ENCODE measurements around the gene SYTL2.
A peak's percentile ranks its signal among the peaks of the same experiment; 100 is the strongest.
"Not testable (repeated sequence)": the region's sequence is repeated elsewhere in the genome, so short reads cannot be mapped to it uniquely, and the experiment has no call there.

SYTL2 gene, protein sequence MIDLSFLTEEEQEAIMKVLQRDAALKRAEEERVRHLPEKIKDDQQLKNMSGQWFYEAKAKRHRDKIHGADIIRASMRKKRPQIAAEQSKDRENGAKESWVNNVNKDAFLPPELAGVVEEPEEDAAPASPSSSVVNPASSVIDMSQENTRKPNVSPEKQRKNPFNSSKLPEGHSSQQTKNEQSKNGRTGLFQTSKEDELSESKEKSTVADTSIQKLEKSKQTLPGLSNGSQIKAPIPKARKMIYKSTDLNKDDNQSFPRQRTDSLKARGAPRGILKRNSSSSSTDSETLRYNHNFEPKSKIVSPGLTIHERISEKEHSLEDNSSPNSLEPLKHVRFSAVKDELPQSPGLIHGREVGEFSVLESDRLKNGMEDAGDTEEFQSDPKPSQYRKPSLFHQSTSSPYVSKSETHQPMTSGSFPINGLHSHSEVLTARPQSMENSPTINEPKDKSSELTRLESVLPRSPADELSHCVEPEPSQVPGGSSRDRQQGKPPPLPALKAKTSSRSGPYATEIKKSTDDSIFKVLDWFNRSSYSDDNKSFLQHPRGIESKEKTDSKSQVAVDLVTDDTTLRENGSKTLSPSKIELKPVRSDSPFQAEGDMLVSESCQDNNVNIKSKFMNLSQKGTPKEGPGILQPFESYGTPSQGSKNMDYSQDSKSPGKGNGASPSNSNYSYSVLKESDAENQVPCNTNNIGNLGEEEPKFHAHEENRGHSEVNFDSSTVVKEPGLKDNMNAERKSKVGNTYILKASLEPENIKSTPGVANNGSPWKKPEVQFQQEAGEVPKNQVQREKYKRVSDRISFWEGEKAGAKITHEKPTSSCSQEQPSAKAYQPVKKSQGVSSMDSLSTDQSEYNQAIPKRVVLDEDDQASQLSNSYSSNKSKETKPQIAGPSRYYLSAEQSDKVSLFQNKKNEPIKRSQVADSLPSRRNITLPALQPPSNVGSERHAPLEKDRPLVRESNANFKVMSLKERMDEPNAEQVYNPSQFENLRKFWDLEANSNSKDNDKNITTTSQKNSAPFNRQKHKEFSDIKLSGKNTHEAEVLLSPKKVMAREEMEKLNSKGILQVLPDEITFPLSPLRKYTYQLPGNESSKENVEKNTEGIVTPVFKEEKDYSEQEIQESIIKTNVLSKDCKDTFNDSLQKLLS (N-terminal part only)

DNA sequence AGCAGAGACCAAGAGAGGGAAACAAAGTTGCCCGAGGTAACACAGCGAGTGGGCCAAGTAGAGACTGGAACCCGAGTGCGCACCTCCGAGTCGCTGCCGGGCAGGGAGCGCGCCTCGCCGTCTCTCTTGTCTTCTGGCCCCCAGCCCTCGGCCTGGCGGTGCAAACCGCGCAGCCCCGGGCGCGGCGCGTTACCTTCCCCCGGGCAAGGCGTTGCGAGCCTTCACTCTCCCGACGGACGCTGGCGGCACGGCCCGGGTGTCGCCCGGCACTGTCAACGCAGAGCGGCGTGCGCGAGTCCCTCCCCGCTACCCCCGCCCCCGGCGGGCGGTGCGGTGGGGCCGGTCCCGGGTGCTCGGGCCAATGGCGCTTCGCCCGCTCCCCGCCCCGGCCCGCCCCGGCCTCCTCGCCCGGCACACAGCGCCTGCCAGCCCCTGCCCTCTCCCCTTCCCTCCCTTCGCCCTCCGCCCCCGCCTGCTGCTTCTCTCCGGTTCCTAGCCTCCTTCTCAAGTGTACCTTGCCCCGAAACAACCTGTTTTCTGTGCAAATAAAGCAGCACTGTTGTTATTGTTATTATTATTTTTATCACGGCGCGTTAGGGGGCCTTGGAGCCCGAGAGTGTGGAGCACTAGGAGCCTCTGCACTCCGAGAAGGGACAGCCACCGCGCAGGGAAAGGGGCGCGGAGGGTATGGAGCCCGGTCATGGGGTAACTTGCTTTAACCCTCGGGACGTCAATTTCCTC is at the start of gene SYTL2:
Gene SYTL2, minus strand, starts transcription at position 271 of the 741 bp plus-strand sequence. CDS start 53,416 bp downstream, outside the sequence.
- DNase-seq (ENCODE audit: low read depth in 3 of 3): peak; percentile 47 to 65 (median 48)

DNA sequence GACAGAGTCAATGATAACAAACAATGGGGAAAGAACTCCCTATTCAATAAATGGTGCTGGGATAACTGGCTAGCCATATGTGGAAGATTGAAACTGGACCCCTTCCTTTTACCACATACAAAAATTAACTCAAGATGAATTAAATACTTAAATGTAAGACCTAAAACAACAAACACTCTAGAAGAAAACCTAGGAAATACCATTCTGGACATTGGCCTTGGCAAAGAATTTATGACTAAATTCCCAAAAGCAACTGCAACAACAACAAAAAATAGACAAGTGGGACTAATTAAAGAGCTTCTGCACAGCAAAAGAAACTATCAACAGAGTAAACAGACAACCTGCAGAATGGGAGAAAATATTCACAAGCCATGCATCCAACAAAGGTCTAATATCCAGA is 48.6 kb upstream of the SYTL2 start:
- not testable (repeated sequence) for DNase-seq (ENCODE audit: low read depth in 3 of 3)

- DNase-seq (ENCODE audit: low read depth in 3 of 3): no peak
Observed at GRCh38 chr11:85857098-85857497, 46.2 kb upstream of the SYTL2 start.

GRCh38 chr11:85855341-85855656 is 44.4 kb upstream of the SYTL2 start, which contains the start of gene CCDC83:
Gene CCDC83, plus strand, starts transcription at chr11:85855383. Its CDS starts 9,741 bp downstream, at chr11:85865124.
- no peak for DNase-seq (ENCODE audit: low read depth in 3 of 3)

DNA sequence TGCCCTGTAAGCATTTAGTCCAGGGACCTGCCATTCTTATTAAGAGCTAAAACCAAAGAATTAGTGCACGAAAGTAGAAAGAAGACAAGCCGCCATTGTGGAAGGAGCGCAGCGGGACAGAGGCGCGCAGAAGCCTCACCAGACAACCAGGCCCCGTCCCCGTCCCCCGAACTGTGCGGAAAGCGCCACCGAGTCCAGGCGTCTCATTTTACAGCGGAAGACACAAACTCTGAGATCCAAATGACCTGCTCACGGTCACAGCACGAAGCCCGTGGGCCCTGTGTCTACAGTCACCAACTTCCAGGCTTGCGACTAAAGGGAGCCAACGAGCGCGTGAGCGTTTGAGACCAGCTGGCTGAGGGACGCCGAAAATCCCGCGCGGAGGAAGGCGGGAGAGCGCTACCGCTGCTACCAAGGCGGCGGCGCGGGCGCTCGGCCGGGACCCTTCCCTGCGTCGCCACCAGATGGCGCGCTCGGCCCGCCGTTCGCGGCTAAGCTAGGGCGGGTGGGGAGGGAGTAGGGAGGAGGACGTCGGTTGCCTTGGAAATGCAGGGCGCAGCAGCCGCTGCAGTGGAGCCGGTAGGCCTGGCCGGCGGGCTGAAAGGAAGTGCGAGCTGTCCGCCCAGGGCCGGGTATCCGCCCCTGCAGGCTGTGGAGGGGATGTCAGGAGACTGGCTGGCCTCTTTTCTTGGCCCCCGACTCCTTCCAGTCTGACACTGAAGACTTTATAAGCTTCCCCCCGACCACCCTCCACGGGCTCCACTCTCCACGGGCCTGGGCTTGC is 43.8 kb upstream of the SYTL2 start:
- peak; percentile 77 to 86 (median 82) for DNase-seq (ENCODE audit: low read depth in 3 of 3)

GRCh38 chr11:85854212-85854556 is 43.2 kb upstream of the SYTL2 start:
- no peak for DNase-seq (ENCODE audit: low read depth in 3 of 3)

GRCh38 chr11:85853541-85853940 is 42.6 kb upstream of the SYTL2 start:
- DNase-seq (ENCODE audit: low read depth in 3 of 3): not testable (repeated sequence)

DNA sequence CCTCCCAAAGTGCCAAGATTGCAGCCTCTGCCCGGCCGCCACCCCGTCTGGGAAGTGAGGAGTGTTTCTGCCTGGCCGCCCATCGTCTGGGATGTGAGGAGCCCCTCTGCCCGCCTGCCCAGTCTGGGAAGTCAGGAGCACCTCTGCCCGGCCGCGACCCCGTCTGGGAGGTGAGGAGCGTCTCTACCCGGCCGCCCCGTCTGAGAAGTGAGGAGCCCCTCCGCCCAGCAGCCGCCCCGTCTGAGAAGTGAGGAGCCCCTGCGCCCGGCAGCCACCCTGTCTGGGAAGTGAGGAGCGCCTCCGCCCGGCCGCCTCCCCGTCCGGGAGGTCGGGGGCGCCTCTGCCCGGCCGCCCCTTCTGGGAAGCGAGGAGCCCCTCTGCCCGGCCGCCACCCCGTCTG is 41.8 kb upstream of the SYTL2 start:
- DNase-seq (ENCODE audit: low read depth in 3 of 3): not testable (repeated sequence)

GRCh38 chr11:85848556-85848955 is 37.6 kb upstream of the SYTL2 start:
- DNase-seq (ENCODE audit: low read depth in 3 of 3): no peak

DNA sequence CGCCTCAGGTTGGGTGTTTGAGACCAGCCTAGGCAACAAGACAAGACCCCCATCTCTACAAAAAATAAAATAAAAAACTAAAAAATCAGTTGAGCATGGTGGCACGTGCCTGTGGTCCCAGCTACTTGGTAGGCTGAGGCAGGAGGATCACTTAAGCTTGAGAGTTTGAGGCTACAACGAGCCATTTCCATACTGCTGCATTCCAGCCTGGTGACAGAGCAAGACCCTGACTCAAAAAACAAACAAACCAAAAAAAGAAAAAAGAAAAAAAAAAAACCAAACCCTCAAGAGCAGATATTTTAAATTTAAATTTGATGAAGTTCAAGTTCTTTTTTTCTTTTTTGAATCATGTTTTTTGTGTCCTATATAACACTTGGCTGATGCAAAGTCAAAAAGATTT is 37.1 kb upstream of the SYTL2 start:
- no peak for DNase-seq (ENCODE audit: low read depth in 3 of 3)

GRCh38 chr11:85847436-85847835 is 36.5 kb upstream of the SYTL2 start:
- no peak for DNase-seq (ENCODE audit: low read depth in 3 of 3)

DNA sequence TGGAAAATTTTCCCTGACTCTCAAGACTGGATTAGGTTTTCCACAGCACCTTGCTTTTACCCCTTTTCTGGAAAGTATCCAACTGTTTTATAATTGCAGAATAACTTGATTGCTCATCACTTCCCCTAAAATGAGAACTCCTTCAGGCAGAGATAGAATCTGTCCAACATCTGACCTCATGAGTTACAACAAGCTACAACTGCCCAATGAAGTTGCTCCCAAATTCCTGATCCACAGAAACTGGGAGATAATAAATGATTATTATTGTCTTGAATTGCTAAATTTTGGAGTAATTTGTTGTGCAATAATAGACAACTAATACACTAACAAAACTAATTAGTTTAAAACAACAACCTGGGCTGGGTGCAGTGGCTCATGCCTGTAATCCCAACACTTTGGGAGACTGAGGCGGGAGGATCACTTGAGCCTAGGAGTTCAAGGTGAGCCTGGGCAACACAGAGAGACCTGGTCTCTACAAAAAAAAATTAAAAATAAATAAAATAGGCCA is 34.2 kb upstream of the SYTL2 start:
- no peak for DNase-seq (ENCODE audit: low read depth in 3 of 3)

DNA sequence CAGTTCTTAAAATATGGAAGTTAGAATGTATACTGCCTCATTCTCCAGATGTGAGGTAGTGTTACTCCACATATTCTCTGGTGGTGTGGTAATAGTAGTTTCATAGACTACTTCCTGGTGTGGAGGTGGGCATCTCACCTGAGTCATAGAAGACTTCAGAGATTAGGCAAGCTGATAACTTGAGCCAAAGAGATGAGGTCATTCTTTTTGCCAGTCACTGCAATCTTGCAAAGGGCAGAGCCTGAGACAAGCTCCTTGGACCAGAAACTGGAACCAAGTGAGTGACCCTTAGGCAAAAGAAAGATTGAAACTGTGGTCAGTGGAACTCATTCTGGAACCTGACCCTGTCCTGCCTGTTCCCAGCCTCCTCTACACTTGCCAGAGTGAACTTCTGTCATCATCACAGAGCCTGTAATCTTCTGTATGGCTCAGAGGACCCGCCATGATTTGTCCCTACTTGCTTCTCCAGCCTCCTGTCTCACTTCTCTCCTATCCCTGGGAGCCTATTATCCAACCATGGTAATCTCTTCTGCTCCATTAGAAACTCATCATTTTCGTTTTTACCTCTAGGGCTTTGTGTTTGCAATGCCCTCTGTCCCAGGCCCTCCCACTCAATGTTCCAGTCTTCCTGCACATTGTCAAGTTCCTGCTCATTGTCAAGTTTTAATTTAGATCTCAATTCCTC is 33.6 kb upstream of the SYTL2 start:
- no peak for DNase-seq (ENCODE audit: low read depth in 3 of 3)

- DNase-seq (ENCODE audit: low read depth in 3 of 3): no peak
Observed at GRCh38 chr11:85843929-85844328, 33.0 kb upstream of the SYTL2 start.

DNA sequence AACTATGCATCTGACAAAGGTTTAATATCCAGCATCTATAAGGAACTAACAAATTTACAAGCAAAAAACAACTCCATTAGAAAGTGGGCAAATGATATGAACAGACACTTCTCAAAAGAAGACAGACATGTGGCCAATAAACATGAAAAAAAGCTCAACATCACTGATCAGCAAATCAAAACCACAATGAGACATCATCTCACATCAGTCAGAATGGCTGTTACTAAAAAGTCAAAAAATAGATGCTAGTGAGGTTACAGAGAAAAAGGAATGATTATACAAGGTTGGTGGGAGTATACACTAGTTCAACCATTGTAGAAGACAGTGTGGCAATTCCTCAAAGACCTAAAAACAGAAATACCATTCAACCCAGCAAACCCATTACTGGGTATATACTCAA is 30.0 kb upstream of the SYTL2 start:
- DNase-seq (ENCODE audit: low read depth in 3 of 3): not testable (repeated sequence)

DNA sequence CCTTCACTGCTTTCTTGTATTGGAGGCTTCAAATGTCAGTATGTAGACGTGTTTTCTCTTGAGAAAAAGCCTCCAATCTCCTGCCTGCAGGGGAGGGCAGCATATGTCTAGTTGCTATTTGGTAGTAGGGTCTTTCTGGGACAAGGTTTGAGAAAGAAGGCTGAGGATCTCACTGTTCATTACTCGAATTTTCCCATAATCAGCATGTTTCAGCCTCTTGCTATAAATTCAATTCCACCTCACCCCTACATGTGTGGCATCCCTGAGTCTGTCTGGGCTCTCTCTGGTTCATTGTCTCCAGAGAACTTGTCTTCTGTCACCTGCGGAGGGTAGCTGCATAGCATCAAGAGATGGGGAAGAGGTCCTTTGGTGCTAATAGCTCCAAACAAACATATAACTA is 24.8 kb upstream of the SYTL2 start:
- DNase-seq (ENCODE audit: low read depth in 3 of 3): no peak

DNA sequence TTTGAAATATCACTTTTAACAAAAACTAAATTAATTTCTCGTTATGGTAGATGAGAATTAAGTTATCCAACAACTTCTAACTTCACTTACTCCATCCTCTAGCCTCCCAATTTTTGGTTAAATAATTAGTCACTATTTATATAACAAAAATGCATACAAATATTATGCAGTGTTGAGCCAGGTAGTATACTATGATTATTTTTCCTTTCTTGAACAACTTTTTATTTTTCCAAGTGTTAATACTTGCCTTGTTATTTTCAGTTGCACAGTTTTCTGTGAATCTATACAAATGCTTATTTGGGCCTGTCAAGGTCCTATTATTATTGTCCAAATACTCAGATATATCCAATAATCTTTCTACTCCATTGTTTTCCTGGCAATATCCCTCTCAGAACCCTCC is 24.3 kb upstream of the SYTL2 start:
- no peak for DNase-seq (ENCODE audit: low read depth in 3 of 3)

DNA sequence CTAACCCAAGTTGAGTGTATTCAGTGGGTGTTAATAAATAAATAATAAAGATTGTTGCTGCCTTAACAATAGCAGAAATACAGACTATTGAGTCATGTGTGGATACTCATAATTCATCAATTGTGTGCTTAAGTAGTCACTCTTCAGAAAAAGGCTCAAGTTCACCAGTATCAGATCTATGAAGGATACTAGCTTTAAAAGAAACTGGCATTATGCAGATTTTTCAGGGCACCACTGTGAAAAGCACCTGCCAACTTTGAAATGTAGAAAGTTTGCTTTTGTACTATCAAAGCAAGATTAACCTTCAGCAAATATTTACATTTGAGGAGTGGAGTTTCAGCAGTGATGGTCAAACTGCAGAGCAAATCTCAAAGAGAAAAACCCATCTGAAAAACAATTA is 20.1 kb upstream of the SYTL2 start:
- no peak for DNase-seq (ENCODE audit: low read depth in 3 of 3)

- no peak for DNase-seq (ENCODE audit: low read depth in 3 of 3)
Observed at GRCh38 chr11:85829172-85829571, 18.2 kb upstream of the SYTL2 start.

- DNase-seq (ENCODE audit: low read depth in 3 of 3): no peak
Observed at GRCh38 chr11:85828640-85828978, 17.7 kb upstream of the SYTL2 start.

Data from stimulated activated CD4-positive, alpha-beta T cell treated with anti-CD3 and anti-CD28 coated beads, TNF-alpha, amount 100 ng/mL, for 48 hours (primary cell).